ENCODE results near the gene GALC.

- TF ChIP-seq EZH2 (IDR thresholded peaks at IDR 0.05; ENCODE audit: borderline replicate concordance, low read depth, low read length, severe bottlenecking) (no peak), CTCF (IDR thresholded peaks at IDR 0.05; ENCODE audit: extremely low read depth in 1 of 2, insufficient read depth in 1 of 2, low read depth in 1 of 2, low read length in 2 of 2) (no peak), POLR2A (IDR thresholded peaks at IDR 0.05; ENCODE audit: low read depth, low read length) (no peak), MYC (IDR thresholded peaks at IDR 0.05; ENCODE audit: low read depth, low read length) (no peak), FOS (IDR thresholded peaks at IDR 0.05; ENCODE audit: borderline replicate concordance, insufficient read depth, low read length) (no peak)
- TF ChIP-seq, protein P1, sequence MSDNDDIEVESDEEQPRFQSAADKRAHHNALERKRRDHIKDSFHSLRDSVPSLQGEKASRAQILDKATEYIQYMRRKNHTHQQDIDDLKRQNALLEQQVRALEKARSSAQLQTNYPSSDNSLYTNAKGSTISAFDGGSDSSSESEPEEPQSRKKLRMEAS (IDR thresholded peaks at IDR 0.05; ENCODE audit: insufficient read depth, insufficient read length) = no peak
These were observed 52.6 kb downstream of the GALC start for GRCh38 chr14:87940382-87940781.

All from endothelial cell of umbilical vein (primary cell).